OCI-LY1 (cell line): ENCODE data around the gene KPNA3.

Experiments used
- H2AFZ ChIP-seq: fragments of 200-600 bp; sonication (generic), shearing (Covaris generic); 2 replicates; pipeline ENCODE4 v1.6.0; 2014; ENCODE audit warnings: antibody characterized with exemption, mild to moderate bottlenecking, low read length
- H3F3A ChIP-seq: fragments of 200-600 bp; sonication (generic), shearing (Covaris generic); 2 replicates; pipeline ENCODE4 v1.6.0; 2014; ENCODE audit warnings: mild to moderate bottlenecking, antibody characterized with exemption, low read length, moderate library complexity; ENCODE audit not compliant: insufficient read depth
- H3K27ac ChIP-seq: fragments of 200-600 bp; sonication (generic); 2 replicates; pipeline ENCODE4 v1.5.1; 2014; ENCODE audit warnings: low read length, mixed run types, mild to moderate bottlenecking, low read depth; ENCODE audit not compliant: poor library complexity, severe bottlenecking
- H3K27me3 ChIP-seq: fragments of 200-600 bp; sonication (generic); 2 replicates; pipeline ENCODE4 v1.6.0; 2014; ENCODE audit warnings: antibody characterized with exemption, mild to moderate bottlenecking, low read length, moderate library complexity; ENCODE audit not compliant: insufficient read depth
- H3K36me3 ChIP-seq: fragments of 200-600 bp; sonication (generic); 2 replicates; pipeline ENCODE4 v1.6.1; 2014; ENCODE audit warnings: mild to moderate bottlenecking, antibody characterized with exemption, low read length, moderate library complexity, mixed read lengths; ENCODE audit not compliant: insufficient read depth
- H3K4me1 ChIP-seq: fragments of 200-600 bp; sonication (generic); 2 replicates; pipeline ENCODE4 v1.5.1; 2014; ENCODE audit warnings: mild to moderate bottlenecking, low read length, moderate library complexity; ENCODE audit not compliant: insufficient read depth, severe bottlenecking
- H3K4me2 ChIP-seq: fragments of 200-600 bp; sonication (generic), shearing (Covaris generic); 2 replicates; pipeline ENCODE4 v1.6.1; 2014; ENCODE audit warnings: low read length
- H3K4me3 ChIP-seq: fragments of 200-600 bp; sonication (generic); 2 replicates; pipeline ENCODE4 v1.5.1; 2014; ENCODE audit warnings: low read length, low read depth, mild to moderate bottlenecking, mixed read lengths; ENCODE audit not compliant: poor library complexity, severe bottlenecking
- H3K79me2 ChIP-seq: fragments of 200-600 bp; shearing (Covaris generic); 2 replicates; pipeline ENCODE4 v1.6.1; 2016; ENCODE audit warnings: mixed run types, low read length, mixed read lengths; ENCODE audit not compliant: insufficient read depth
- H3K9ac ChIP-seq: fragments of 200-600 bp; sonication (generic), shearing (Covaris generic); 2 replicates; pipeline ENCODE4 v1.6.1; 2014; ENCODE audit warnings: mild to moderate bottlenecking, low read length, mixed read lengths
- H3K9me2 ChIP-seq: fragments of 200-600 bp; sonication (generic), shearing (Covaris generic); 2 replicates; pipeline ENCODE4 v1.6.1; 2014; ENCODE audit warnings: low read depth, mild to moderate bottlenecking, low read length, mixed read lengths
- H3K9me3 ChIP-seq: fragments of 200-600 bp; shearing (Covaris generic); 2 replicates; pipeline ENCODE4 v1.6.1; 2014; ENCODE audit warnings: low read length, mixed read lengths
- H4K20me1 ChIP-seq: fragments of 200-600 bp; sonication (generic), shearing (Covaris generic); 2 replicates; pipeline ENCODE4 v1.6.0; 2016; ENCODE audit warnings: mild to moderate bottlenecking, low read length; ENCODE audit not compliant: insufficient read depth
- EZH2 ChIP-seq: fragments of 200-600 bp; sonication (generic), shearing (Covaris generic); IDR thresholded peaks from 2 replicates; pipeline ENCODE4 v1.8.0; 2017; ENCODE audit warnings: borderline replicate concordance, mixed run types, mild to moderate bottlenecking, antibody characterized with exemption, low read length, moderate library complexity, mixed read lengths
- TF ChIP-seq, protein P1 (sequence below): fragments of 200-600 bp; sonication (generic), shearing (Covaris generic); IDR thresholded peaks from 2 replicates; pipeline ENCODE4 v1.5.1; 2017; ENCODE audit warnings: mild to moderate bottlenecking, antibody characterized with exemption, low read length, moderate library complexity, mixed read lengths

KPNA3 gene

DNA sequence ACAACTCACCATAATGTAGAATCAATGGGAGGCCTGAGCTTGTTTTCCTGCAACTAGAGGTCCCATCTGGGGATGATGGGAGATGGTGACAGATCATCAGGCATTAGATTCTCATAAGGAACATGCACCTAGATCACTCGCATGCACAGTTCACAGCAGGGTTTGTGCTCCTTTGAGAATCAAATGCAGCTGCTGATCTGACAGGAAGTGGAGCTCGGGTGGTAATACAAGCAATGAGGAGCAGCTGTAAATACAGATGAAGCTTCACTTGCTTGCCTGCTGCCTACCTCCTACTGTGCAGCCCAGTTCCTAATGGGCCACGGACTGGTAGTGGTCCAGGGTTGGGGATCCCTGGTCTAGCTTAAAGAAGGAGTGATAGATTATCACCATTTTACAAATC is 33.0 kb downstream of the KPNA3 start:
- no peaks in the 10 kb centered on the region for H3K9me2 ChIP-seq
- H3K79me2 ChIP-seq: peaks cover 71% of the 10 kb centered on the region
- no peaks in the 10 kb centered on the region for H4K20me1 ChIP-seq
- no peak overlapping the region for H3K27ac ChIP-seq
- H3K4me1 ChIP-seq: no peaks in the 10 kb centered on the region
- H3K9ac ChIP-seq: no peak overlapping the region
- peaks cover 7% of the 10 kb centered on the region; the same call in 1 of the 2 replicates for H3K9me3 ChIP-seq
- no peak overlapping the region for H3K4me2 ChIP-seq
- no peak overlapping the region for H3K4me3 ChIP-seq
- H3K36me3 ChIP-seq: peaks cover 21% of the 10 kb centered on the region
- H2AFZ ChIP-seq: no peak overlapping the region
- TF ChIP-seq, protein P1, sequence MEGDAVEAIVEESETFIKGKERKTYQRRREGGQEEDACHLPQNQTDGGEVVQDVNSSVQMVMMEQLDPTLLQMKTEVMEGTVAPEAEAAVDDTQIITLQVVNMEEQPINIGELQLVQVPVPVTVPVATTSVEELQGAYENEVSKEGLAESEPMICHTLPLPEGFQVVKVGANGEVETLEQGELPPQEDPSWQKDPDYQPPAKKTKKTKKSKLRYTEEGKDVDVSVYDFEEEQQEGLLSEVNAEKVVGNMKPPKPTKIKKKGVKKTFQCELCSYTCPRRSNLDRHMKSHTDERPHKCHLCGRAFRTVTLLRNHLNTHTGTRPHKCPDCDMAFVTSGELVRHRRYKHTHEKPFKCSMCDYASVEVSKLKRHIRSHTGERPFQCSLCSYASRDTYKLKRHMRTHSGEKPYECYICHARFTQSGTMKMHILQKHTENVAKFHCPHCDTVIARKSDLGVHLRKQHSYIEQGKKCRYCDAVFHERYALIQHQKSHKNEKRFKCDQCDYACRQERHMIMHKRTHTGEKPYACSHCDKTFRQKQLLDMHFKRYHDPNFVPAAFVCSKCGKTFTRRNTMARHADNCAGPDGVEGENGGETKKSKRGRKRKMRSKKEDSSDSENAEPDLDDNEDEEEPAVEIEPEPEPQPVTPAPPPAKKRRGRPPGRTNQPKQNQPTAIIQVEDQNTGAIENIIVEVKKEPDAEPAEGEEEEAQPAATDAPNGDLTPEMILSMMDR: no peak
- TF ChIP-seq EZH2: no peak
- H3K27me3 ChIP-seq: no peaks in the 10 kb centered on the region
- no peaks in the 10 kb centered on the region for H3F3A ChIP-seq

DNA sequence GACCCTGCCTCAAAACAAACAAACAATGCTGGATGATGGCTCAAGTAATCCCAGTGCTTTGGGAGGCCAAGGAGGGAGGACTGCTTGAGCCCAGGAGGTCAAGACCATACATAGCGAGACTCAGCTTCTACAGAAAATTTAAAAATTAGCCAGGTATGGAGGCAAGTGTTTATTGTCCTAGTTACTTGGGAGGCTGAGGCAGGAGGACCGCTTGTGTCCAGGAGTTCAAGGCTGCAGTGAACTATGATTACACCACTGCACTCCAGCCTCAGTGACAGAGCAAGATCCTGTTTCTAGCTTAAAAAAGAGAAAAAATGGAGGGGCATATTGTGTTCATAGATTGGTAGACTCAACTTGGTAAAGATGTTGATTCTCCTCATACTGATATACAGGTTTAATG is 36.2 kb downstream of the KPNA3 start:
- Histone ChIP-seq H3K27ac (no peak overlapping the region), H3K9ac (no peak overlapping the region), H3K4me2 (no peak overlapping the region), H3F3A (no peaks in the 10 kb centered on the region), H3K4me1 (no peaks in the 10 kb centered on the region), H3K79me2 (peaks cover 94% of the 10 kb centered on the region), H3K27me3 (no peaks in the 10 kb centered on the region), H3K9me2 (no peaks in the 10 kb centered on the region), H3K9me3 (peaks cover 7% of the 10 kb centered on the region; the same call in 1 of the 2 replicates), H3K36me3 (peaks cover 21% of the 10 kb centered on the region), H3K4me3 (no peak overlapping the region), H4K20me1 (no peaks in the 10 kb centered on the region), H2AFZ (no peak overlapping the region)
- TF ChIP-seq, protein P1: no peak
- no peak for TF ChIP-seq EZH2

DNA sequence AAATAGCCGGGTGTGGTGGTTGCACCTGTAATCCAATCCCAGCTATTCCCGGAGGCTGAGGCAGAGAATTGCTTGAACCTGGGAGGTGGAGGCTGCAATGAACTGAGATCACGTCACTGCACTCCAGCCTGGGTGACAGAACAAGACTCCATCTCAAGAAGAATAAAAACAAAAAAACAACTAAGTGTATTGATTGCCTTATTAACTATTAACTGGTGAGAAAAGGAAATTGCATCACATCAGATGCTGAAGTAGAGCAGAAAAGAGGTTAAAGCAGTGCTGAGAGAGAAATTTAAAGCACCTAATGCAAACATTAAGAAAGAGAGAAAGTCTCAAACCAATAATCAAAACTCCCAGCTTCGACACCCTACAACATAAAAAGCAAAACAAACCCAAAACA is 38.3 kb downstream of the KPNA3 start:
- H3K27ac ChIP-seq: no peak overlapping the region
- no peaks in the 10 kb centered on the region for H3K27me3 ChIP-seq
- no peak overlapping the region for H2AFZ ChIP-seq
- no peak overlapping the region for H3K4me3 ChIP-seq
- no peaks in the 10 kb centered on the region for H4K20me1 ChIP-seq
- H3K9me2 ChIP-seq: no peaks in the 10 kb centered on the region
- no peak overlapping the region for H3K4me2 ChIP-seq
- no peaks in the 10 kb centered on the region for H3F3A ChIP-seq
- H3K9ac ChIP-seq: no peak overlapping the region
- no peaks in the 10 kb centered on the region for H3K4me1 ChIP-seq
- H3K9me3 ChIP-seq: peaks cover 7% of the 10 kb centered on the region; the same call in 1 of the 2 replicates
- TF ChIP-seq EZH2: no peak
- TF ChIP-seq, protein P1: no peak
- H3K36me3 ChIP-seq: peaks cover 13% of the 10 kb centered on the region
- H3K79me2 ChIP-seq: peaks cover 97% of the 10 kb centered on the region
